ENCODE data around the gene MAPKAPK2.

- TF ChIP-seq, protein P1, sequence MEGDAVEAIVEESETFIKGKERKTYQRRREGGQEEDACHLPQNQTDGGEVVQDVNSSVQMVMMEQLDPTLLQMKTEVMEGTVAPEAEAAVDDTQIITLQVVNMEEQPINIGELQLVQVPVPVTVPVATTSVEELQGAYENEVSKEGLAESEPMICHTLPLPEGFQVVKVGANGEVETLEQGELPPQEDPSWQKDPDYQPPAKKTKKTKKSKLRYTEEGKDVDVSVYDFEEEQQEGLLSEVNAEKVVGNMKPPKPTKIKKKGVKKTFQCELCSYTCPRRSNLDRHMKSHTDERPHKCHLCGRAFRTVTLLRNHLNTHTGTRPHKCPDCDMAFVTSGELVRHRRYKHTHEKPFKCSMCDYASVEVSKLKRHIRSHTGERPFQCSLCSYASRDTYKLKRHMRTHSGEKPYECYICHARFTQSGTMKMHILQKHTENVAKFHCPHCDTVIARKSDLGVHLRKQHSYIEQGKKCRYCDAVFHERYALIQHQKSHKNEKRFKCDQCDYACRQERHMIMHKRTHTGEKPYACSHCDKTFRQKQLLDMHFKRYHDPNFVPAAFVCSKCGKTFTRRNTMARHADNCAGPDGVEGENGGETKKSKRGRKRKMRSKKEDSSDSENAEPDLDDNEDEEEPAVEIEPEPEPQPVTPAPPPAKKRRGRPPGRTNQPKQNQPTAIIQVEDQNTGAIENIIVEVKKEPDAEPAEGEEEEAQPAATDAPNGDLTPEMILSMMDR (IDR thresholded peaks at IDR 0.05), result no peak
- TF ChIP-seq POLR2AphosphoS5 (IDR thresholded peaks at IDR 0.05) (no peak), POLR2A (IDR thresholded peaks at IDR 0.05; ENCODE audit: low read depth) (no peak), EP300 (IDR thresholded peaks at IDR 0.05) (no peak)
Measured at GRCh38 chr1:206676499-206676898, 8.2 kb upstream of the MAPKAPK2 start.
